H9 (cell line): ENCODE measurements around the gene GTPBP6. TPM values are rescaled to one million over a fixed set of nuclear protein-coding genes. Genes with fewer than 3 reads are reported as not detected.

ENCODE experiments used
- DNase-seq: peaks from one replicate; pipeline ENCODE4 v3.0.0-alpha.2; 2017
- H2AFZ ChIP-seq: one replicate; pipeline ENCODE4 v1.6.1; 2013; ENCODE audit warnings: mild to moderate bottlenecking, low read length, control low read depth, moderate library complexity
- H2AK5ac ChIP-seq: 2 replicates; pipeline ENCODE4 v1.6.1; 2013; ENCODE audit warnings: low read length, control low read depth, mixed read lengths; ENCODE audit not compliant: insufficient read length
- H2BK120ac ChIP-seq: one replicate; pipeline ENCODE4 v1.6.1; 2013; ENCODE audit warnings: low read depth, mild to moderate bottlenecking, low read length, control low read depth, inconsistent platforms; ENCODE audit not compliant: poor library complexity, severe bottlenecking
- H2BK12ac ChIP-seq: 2 replicates; pipeline ENCODE4 v1.6.1; 2013; ENCODE audit warnings: low read length, control low read depth, mixed read lengths, low read depth; ENCODE audit not compliant: insufficient read length
- H2BK15ac ChIP-seq: 2 replicates; pipeline ENCODE4 v1.6.1; 2013; ENCODE audit warnings: low read depth, low read length, control low read depth
- H2BK20ac ChIP-seq: one replicate; pipeline ENCODE4 v1.6.1; 2013; ENCODE audit warnings: low read depth, mild to moderate bottlenecking, low read length, control low read depth, inconsistent platforms; ENCODE audit not compliant: poor library complexity, severe bottlenecking
- H2BK5ac ChIP-seq: 2 replicates; pipeline ENCODE4 v1.6.1; 2013; ENCODE audit warnings: low read length, control low read depth, mixed read lengths; ENCODE audit not compliant: insufficient read length
- H3K14ac ChIP-seq: 2 replicates; pipeline ENCODE4 v1.6.1; 2013; ENCODE audit warnings: low read length, control low read depth; ENCODE audit not compliant: insufficient read depth
- H3K18ac ChIP-seq: 2 replicates; pipeline ENCODE4 v1.6.1; 2013; ENCODE audit warnings: low read depth, mild to moderate bottlenecking, mixed read lengths, low read length, control low read depth; ENCODE audit not compliant: insufficient read length
- H3K23ac ChIP-seq: 2 replicates; pipeline ENCODE4 v1.6.1; 2013; ENCODE audit warnings: low read length, control low read depth, mixed read lengths, low read depth; ENCODE audit not compliant: insufficient read length
- H3K23me2 ChIP-seq: 2 replicates; pipeline ENCODE4 v1.6.1; 2013; ENCODE audit warnings: low read depth, mild to moderate bottlenecking, mixed read lengths, low read length, control low read depth; ENCODE audit not compliant: insufficient read length, poor library complexity, severe bottlenecking
- H3K27ac ChIP-seq: 2 replicates; pipeline ENCODE4 v1.5.1; 2013; ENCODE audit warnings: low read length, control low read depth, mixed read lengths, low read depth; ENCODE audit not compliant: insufficient read length
- H3K27me3 ChIP-seq: 2 replicates; pipeline ENCODE4 v1.6.1; 2013; ENCODE audit warnings: low read length, control low read depth, inconsistent platforms; ENCODE audit not compliant: insufficient read depth
- H3K4ac ChIP-seq: 2 replicates; pipeline ENCODE4 v1.6.1; 2013; ENCODE audit warnings: low read depth, mild to moderate bottlenecking, control low read depth, inconsistent platforms, low read length, moderate library complexity
- H3K4me1 ChIP-seq: 2 replicates; pipeline ENCODE4 v1.6.1; 2013; ENCODE audit warnings: low read length, control low read depth, inconsistent platforms; ENCODE audit not compliant: insufficient read depth
- H3K4me2 ChIP-seq: 2 replicates; pipeline ENCODE4 v1.6.1; 2013; ENCODE audit warnings: low read length, control low read depth, mixed read lengths; ENCODE audit not compliant: insufficient read length, insufficient read depth
- H3K56ac ChIP-seq: 2 replicates; pipeline ENCODE4 v1.6.1; 2013; ENCODE audit warnings: low read depth, mild to moderate bottlenecking, mixed read lengths, low read length, control low read depth; ENCODE audit not compliant: insufficient read length
- H3K79me1 ChIP-seq: 2 replicates; pipeline ENCODE4 v1.6.1; 2013; ENCODE audit warnings: low read depth, mild to moderate bottlenecking, moderate library complexity, low read length, control low read depth, inconsistent platforms; ENCODE audit not compliant: insufficient read depth, poor library complexity, severe bottlenecking
- H3K79me2 ChIP-seq: 2 replicates; pipeline ENCODE4 v1.6.1; 2013; ENCODE audit warnings: low read length, control low read depth, inconsistent platforms; ENCODE audit not compliant: insufficient read depth
- H3K9ac ChIP-seq: 2 replicates; pipeline ENCODE4 v1.6.1; 2013; ENCODE audit warnings: low read length, control low read depth, mixed read lengths; ENCODE audit not compliant: insufficient read length; ENCODE audit errors: extremely low read depth
- H3K9me3 ChIP-seq: one replicate; pipeline ENCODE4 v1.6.1; 2013; ENCODE audit warnings: low read depth, low read length, inconsistent platforms; ENCODE audit not compliant: control insufficient read depth
- H3T11ph ChIP-seq: one replicate; pipeline ENCODE4 v1.6.1; 2013; ENCODE audit warnings: mild to moderate bottlenecking, low read length, control low read depth, inconsistent platforms
- H4K20me1 ChIP-seq: one replicate; pipeline ENCODE4 v1.6.1; 2013; ENCODE audit not compliant: control insufficient read depth, insufficient read length, insufficient read depth
- H4K5ac ChIP-seq: 2 replicates; pipeline ENCODE4 v1.6.1; 2013; ENCODE audit warnings: low read depth, mild to moderate bottlenecking, mixed read lengths, low read length, control low read depth; ENCODE audit not compliant: insufficient read length
- H4K8ac ChIP-seq: replicated peaks from 2 replicates; pipeline ENCODE4 v1.6.1; 2013; ENCODE audit warnings: low read length, control low read depth, mixed read lengths, low read depth; ENCODE audit not compliant: insufficient read length
- H4K91ac ChIP-seq: 2 replicates; pipeline ENCODE4 v1.6.1; 2013; ENCODE audit warnings: low read depth, mild to moderate bottlenecking, moderate library complexity, mixed read lengths, low read length, control low read depth; ENCODE audit not compliant: insufficient read length
- H3K27ac Mint-ChIP-seq, 3 experiments: 2 replicates in 2 of 3; 3 replicates in 1 of 3; pipeline ENCODE4 v1.8.0; 2020 to 2021; ENCODE audit warnings: mixed read lengths in 3 of 3, mild to moderate bottlenecking in 1 of 3, moderate library complexity in 1 of 3
- H3K27me3 Mint-ChIP-seq: 2 replicates; pipeline ENCODE4 v1.8.0; 2021; ENCODE audit warnings: low read depth, mild to moderate bottlenecking, moderate library complexity, mixed read lengths
- H3K36me3 Mint-ChIP-seq, 3 experiments: 2 replicates in 2 of 3; 3 replicates in 1 of 3; pipeline ENCODE4 v1.8.0; 2020 to 2021; ENCODE audit warnings: low read depth in 3 of 3, mixed read lengths in 3 of 3; ENCODE audit not compliant: insufficient read depth in 1 of 3
- H3K4me1 Mint-ChIP-seq, 2 experiments: 2 replicates each; pipeline ENCODE4 v1.8.0; 2020; ENCODE audit warnings: mixed read lengths in 2 of 2
- H3K4me3 Mint-ChIP-seq, 2 experiments: 2 replicates in 1 of 2; 3 replicates in 1 of 2; pipeline ENCODE4 v1.8.0; 2020 to 2021; ENCODE audit warnings: mild to moderate bottlenecking in 2 of 2, mixed read lengths in 2 of 2, moderate library complexity in 1 of 2
- H3K9me3 Mint-ChIP-seq, 2 experiments: 2 replicates in 1 of 2; 3 replicates in 1 of 2; pipeline ENCODE4 v1.8.0; 2020; ENCODE audit warnings: mild to moderate bottlenecking in 2 of 2, mixed read lengths in 2 of 2, moderate library complexity in 1 of 2
- CTCF ChIP-seq: fragments of 200-600 bp; sonication (generic); conservative IDR thresholded peaks from 3 replicates; pipeline ENCODE4 v1.8.0; 2021; ENCODE audit warnings: antibody characterized with exemption, mild to moderate bottlenecking
- WGBS: extraction: QIAGEN DNeasy Blood & Tissue Kit; methylation state at CpG from one replicate; pipeline ENCODE4 v1.1.7; 2013; ENCODE audit warnings: missing lambda C conversion rate, low lambda C conversion rate, mixed read lengths; ENCODE audit not compliant: insufficient read length; ENCODE audit errors: extremely low coverage; 5-methylcytosine and 5-hydroxymethylcytosine counted together
- total RNA-seq: library from RNA; stranded (reverse); gene quantifications from 2 replicates; pipeline ENCODE4 v1.2.1, GENCODE V29; 2021

GTPBP6 gene
- total RNA-seq, 1 experiment from 2014 or later = 64.0 TPM

- peaks cover 4 to 9% of the 10 kb centered on the region in 2 experiments; a peak in 2 of 4 replicates for H3K4me1 Mint-ChIP-seq
- no peak overlapping the region for H3K27ac ChIP-seq
- peak overlapping the region in 2 of 3 experiments; percentile 32 to 77; a peak in 3 of 7 replicates for H3K27ac Mint-ChIP-seq
These were observed 2.0 kb downstream of the GTPBP6 start for GRCh38 chrX:316351-317325.

More at GRCh38 chrX:316351-317325, 2.0 kb downstream of the GTPBP6 start:
- peaks cover 4% of the 10 kb centered on the region for H3K79me1 ChIP-seq
- H3K36me3 Mint-ChIP-seq = peaks cover 13 to 26% (median 23%) of the 10 kb centered on the region in 3 experiments
- H4K5ac ChIP-seq = no peak overlapping the region
- H4K91ac ChIP-seq = no peak overlapping the region
- no peak overlapping the region for H3K9ac ChIP-seq
- H3K79me2 ChIP-seq = no peaks in the 10 kb centered on the region
- H4K20me1 ChIP-seq = no peaks in the 10 kb centered on the region
- no peak overlapping the region for H3K4me2 ChIP-seq
- no peak overlapping the region for H4K8ac ChIP-seq
- no peak overlapping the region for H3K4ac ChIP-seq
- H2BK5ac ChIP-seq = no peak overlapping the region
- no peak for TF ChIP-seq CTCF
- peak overlapping the region; percentile 14 to 65; a peak in 4 of 5 replicates for H3K4me3 Mint-ChIP-seq
- H3K9me3 ChIP-seq = no peaks in the 10 kb centered on the region
- H3K56ac ChIP-seq = no peak overlapping the region
- no peaks in the 10 kb centered on the region for H3K27me3 ChIP-seq
- no peak overlapping the region for H2BK12ac ChIP-seq
- H3K4me1 ChIP-seq = no peaks in the 10 kb centered on the region
- no peak overlapping the region for H2BK20ac ChIP-seq
- H2AFZ ChIP-seq = no peak overlapping the region
- H3K23me2 ChIP-seq = peaks cover 11% of the 10 kb centered on the region
- H3K27me3 Mint-ChIP-seq = peaks cover 2% of the 10 kb centered on the region; the same call in 1 of the 2 replicates
- H3K23ac ChIP-seq = no peak overlapping the region
- H2AK5ac ChIP-seq = no peak overlapping the region
- no peak overlapping the region for H2BK120ac ChIP-seq
- H2BK15ac ChIP-seq = no peak overlapping the region
- no peak overlapping the region for H3K14ac ChIP-seq
- no CpG with 5 or more reads among the region's 50 CpGs for WGBS
- H3K18ac ChIP-seq = no peak overlapping the region
- DNase-seq = no peak
- H3K9me3 Mint-ChIP-seq = no peaks in the 10 kb centered on the region
- H3T11ph ChIP-seq = no peak overlapping the region
